Upper lobe of left lung (tissue), 6 donors: ENCODE measurements around the gene RMRP. TPM values are rescaled to one million over a fixed set of nuclear protein-coding genes. Genes with fewer than 3 reads are reported as not detected.
A peak's percentile ranks its signal among the peaks of the same experiment; 100 is the strongest.

Experiments
- ATAC-seq, 2 donors: fragments of 200-7000 bp; cut with Tn5 transposase; one replicate each; pipeline ENCODE4 v1.9.1; 2022; ENCODE audit warnings: mild to moderate bottlenecking in 2 of 2, moderate library complexity in 2 of 2; ENCODE audit not compliant: low FRiP score in 2 of 2
- DNase-seq, 2 donors: peaks; one replicate each; pipeline ENCODE4 v3.0.0-alpha.2; 2019 to 2020
- H3K27ac ChIP-seq, 4 donors: fragments of 200-600 bp; sonication (generic); one replicate each; pipeline ENCODE4 v1.5.1; 2016 to 2019
- H3K27me3 ChIP-seq, 4 donors: fragments of 200-600 bp; sonication (generic); one replicate each; pipeline ENCODE4 v1.5.1; 2017 to 2019
- H3K36me3 ChIP-seq, 4 donors: fragments of 200-600 bp; sonication (generic); one replicate each; pipeline ENCODE4 v1.5.1; 2016 to 2019
- H3K4me1 ChIP-seq, 4 donors: fragments of 200-600 bp; sonication (generic); one replicate each; pipeline ENCODE4 v1.5.1; 2018 to 2019
- H3K4me3 ChIP-seq, 4 donors: fragments of 200-600 bp; sonication (generic); one replicate each; pipeline ENCODE4 v1.5.1; 2017 to 2019; ENCODE audit warnings: mild to moderate bottlenecking in 2 of 4, moderate library complexity in 1 of 4
- H3K9me3 ChIP-seq, 4 donors: fragments of 200-600 bp; sonication (generic); one replicate each; pipeline ENCODE4 v1.5.1; 2018 to 2019
- CTCF ChIP-seq, 6 experiments: fragments of 450-650 bp in 4 of 6; fragments of 200-600 bp in 2 of 6; sonication (generic) in 2 of 6; IDR thresholded peaks; one replicate each; pipeline ENCODE4 v1.5.1; 2016 to 2019; ENCODE audit warnings: antibody characterized with exemption in 6 of 6
- EP300 ChIP-seq, 4 donors: sonication (generic); formaldehyde crosslinking; IDR thresholded peaks; one replicate each; pipeline ENCODE4 v1.5.1; 2017; ENCODE audit warnings: antibody characterized with exemption in 4 of 4, control low read depth in 2 of 4
- POLR2A ChIP-seq, 4 donors: fragments of 450-650 bp; IDR thresholded peaks; one replicate each; pipeline ENCODE4 v1.5.1; 2016 to 2017; ENCODE audit warnings: antibody characterized with exemption in 4 of 4, mild to moderate bottlenecking in 2 of 4
- POLR2AphosphoS5 ChIP-seq, 2 donors: sonication (generic); formaldehyde crosslinking; IDR thresholded peaks; one replicate each; pipeline ENCODE4 v1.5.1; 2017; ENCODE audit warnings: antibody characterized with exemption in 2 of 2
- WGBS, 2 donors: methylation state at CpG; one replicate each; pipeline ENCODE4 v1.1.5; 2017 to 2018; 5-methylcytosine and 5-hydroxymethylcytosine counted together
- total RNA-seq, 6 donors: library from RNA; depleted of rRNA in 4 of 6; stranded (reverse); fragments of >200 nt in 4 of 6; gene quantifications; one replicate each; pipeline versions ENCODE4 v1.1.0 to v1.2.1, GENCODE V29; 2016 to 2021
- donor health status: DM: no; HTN: no; CAD: no; lungs with moderate emphysema.
- donor health status: DM: no; HTN: yes; CAD: no; lungs with severe emphysema.

RMRP gene
- total RNA-seq, 6 donors from 2014 or later, result 886 to 22,003 (median 3,451) TPM

- DNase-seq, result peak in 1 of 2 donors; percentile 65
- Histone ChIP-seq H3K4me1 (peaks cover 0 to 34% (median 13%) of the 10 kb centered on the region in 4 donors), H3K27ac (no peak overlapping the region), H3K4me3 (no peak overlapping the region), H3K36me3 (peaks cover 0 to 30% (median 13%) of the 10 kb centered on the region in 4 donors), H3K9me3 (no peaks in the 10 kb centered on the region), H3K27me3 (no peaks in the 10 kb centered on the region)
- no peak for ATAC-seq
- 90 to 94% methylated on average over 12 to 13 of the region's 13 CpGs for WGBS, 2 donors
- no peak for TF ChIP-seq POLR2AphosphoS5 (IDR thresholded peaks at IDR 0.05)
- TF ChIP-seq POLR2A (IDR thresholded peaks at IDR 0.05), result no peak
- no peak for TF ChIP-seq CTCF (IDR thresholded peaks at IDR 0.05)
- no peak for TF ChIP-seq EP300 (IDR thresholded peaks at IDR 0.05)
These were observed 27.7 kb upstream of the RMRP start for GRCh38 chr9:35685506-35685905.

DNA sequence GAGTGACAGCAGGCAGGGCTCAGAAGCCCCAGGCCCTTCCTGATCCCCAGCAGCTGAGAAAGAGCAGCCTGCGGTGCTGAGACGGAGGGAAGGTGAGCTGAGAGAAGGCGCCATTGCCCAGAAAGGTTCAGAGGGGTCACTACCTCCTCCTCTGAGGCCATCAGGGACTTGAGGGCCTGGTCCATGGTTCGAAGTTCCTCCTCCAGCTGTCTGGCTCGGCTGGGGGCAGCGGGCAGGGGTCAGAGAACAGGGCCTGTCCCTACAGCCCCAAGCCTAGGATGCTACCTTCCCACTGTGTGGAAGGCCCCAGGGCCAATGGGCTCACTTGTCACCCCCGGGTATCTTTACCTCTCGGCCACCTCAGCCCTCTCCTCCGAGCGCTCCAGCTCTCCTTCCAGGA, 27.1 kb upstream of the RMRP start:
- ATAC-seq, result no peak
- Histone ChIP-seq H3K9me3 (no peaks in the 10 kb centered on the region), H3K4me1 (peaks cover 0 to 28% (median 9%) of the 10 kb centered on the region in 4 donors), H3K4me3 (no peak overlapping the region), H3K36me3 (peaks cover 0 to 30% (median 13%) of the 10 kb centered on the region in 4 donors), H3K27ac (no peak overlapping the region), H3K27me3 (no peaks in the 10 kb centered on the region)
- no peak for TF ChIP-seq CTCF (IDR thresholded peaks at IDR 0.05)
- TF ChIP-seq POLR2A (IDR thresholded peaks at IDR 0.05), result no peak
- no peak for TF ChIP-seq EP300 (IDR thresholded peaks at IDR 0.05)
- TF ChIP-seq POLR2AphosphoS5 (IDR thresholded peaks at IDR 0.05), result no peak
- WGBS, 2 donors, result 88 to 96% methylated on average over 8 to 10 of the region's 10 CpGs
- DNase-seq, result peak in 1 of 2 donors; percentile 57

- Histone ChIP-seq H3K36me3 (peaks cover 0 to 30% (median 13%) of the 10 kb centered on the region in 4 donors), H3K9me3 (no peaks in the 10 kb centered on the region), H3K27me3 (no peaks in the 10 kb centered on the region), H3K4me1 (peaks cover 0 to 21% (median 6%) of the 10 kb centered on the region in 4 donors), H3K4me3 (no peak overlapping the region), H3K27ac (no peak overlapping the region)
- WGBS, 2 donors, result 67 to 72% methylated on average over 2 of the region's 2 CpGs
- ATAC-seq (no peak), DNase-seq (no peak)
- TF ChIP-seq POLR2AphosphoS5 (IDR thresholded peaks at IDR 0.05) (no peak), EP300 (IDR thresholded peaks at IDR 0.05) (no peak), POLR2A (IDR thresholded peaks at IDR 0.05) (no peak), CTCF (IDR thresholded peaks at IDR 0.05) (no peak)
These were observed 25.5 kb upstream of the RMRP start for GRCh38 chr9:35683323-35683722.

- H3K9me3 ChIP-seq, result no peaks in the 10 kb centered on the region
- no peaks in the 10 kb centered on the region for H3K27me3 ChIP-seq
- no peak overlapping the region for H3K27ac ChIP-seq
- peaks cover 0 to 21% (median 6%) of the 10 kb centered on the region in 4 donors for H3K4me1 ChIP-seq
- DNase-seq, result peak in 1 of 2 donors; percentile 30
- peaks cover 0 to 30% (median 12%) of the 10 kb centered on the region in 4 donors for H3K36me3 ChIP-seq
- 82 to 86% methylated on average over 10 of the region's 10 CpGs for whole genome bisulfite sequencing, 2 donors
- TF ChIP-seq POLR2AphosphoS5 (IDR thresholded peaks at IDR 0.05) (no peak), CTCF (IDR thresholded peaks at IDR 0.05) (no peak)
- H3K4me3 ChIP-seq, result no peak overlapping the region
- ATAC-seq, result no peak
These were observed 24.9 kb upstream of the RMRP start for GRCh38 chr9:35682520-35683315.
